HG03139 (cell line): ENCODE measurements around the gene TSC2.
"Not testable (repeated sequence)": the region's sequence is repeated elsewhere in the genome, so short reads cannot be mapped to it uniquely, and the experiment has no call there.

Source experiments
- ATAC-seq: cut with Tn5 transposase; IDR thresholded peaks from one replicate; pipeline ENCODE4 v1.9.1; 2021; ENCODE audit not compliant: unreplicated experiment

The TSC2 gene

GRCh38 chr16:2030036-2030435, 17.7 kb upstream of the TSC2 start:
- no peak for ATAC-seq

- no peak for ATAC-seq
Observed at GRCh38 chr16:2031081-2031577, 16.7 kb upstream of the TSC2 start.

DNA sequence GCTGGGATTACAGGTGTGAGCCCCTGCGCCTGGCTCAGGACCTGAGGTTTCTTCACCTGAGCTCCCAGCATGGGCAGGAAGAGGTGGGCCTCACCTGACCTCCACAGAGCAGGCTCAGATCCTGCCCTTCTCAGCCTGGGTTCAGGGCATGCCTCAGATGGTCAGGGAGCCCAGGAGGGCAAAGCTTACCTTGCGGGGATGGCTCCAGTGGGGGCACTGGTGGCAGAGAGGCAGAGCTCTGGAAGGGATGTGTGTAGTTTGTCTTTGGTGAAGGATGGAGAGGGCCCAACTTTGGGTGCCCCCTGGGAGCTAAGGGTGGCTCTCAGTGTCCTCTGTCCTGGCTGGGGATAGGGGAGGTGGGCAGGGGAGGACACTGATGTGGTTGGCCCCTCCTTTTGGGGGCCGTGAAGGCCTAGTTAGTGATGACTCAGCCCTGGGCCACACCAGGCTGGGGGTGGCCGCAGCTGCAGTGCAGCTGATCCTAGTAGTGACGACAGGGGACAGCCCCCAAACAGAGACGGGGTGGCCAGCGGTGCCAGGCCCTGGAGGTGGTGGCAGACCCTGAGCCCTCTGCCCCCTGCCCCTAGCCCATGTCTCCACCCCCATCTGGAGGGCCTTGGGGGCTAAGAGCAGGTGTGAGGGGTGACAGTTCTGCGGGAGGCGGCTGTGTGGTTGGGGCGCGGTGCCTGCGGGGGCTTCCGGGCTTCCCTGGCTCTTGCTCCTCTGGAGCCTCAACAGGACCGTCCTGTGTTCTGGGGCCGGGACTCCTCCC, 15.3 kb upstream of the TSC2 start:
- ATAC-seq: no peak

- ATAC-seq: no peak
Observed at GRCh38 chr16:2033057-2033908, 14.5 kb upstream of the TSC2 start.

DNA sequence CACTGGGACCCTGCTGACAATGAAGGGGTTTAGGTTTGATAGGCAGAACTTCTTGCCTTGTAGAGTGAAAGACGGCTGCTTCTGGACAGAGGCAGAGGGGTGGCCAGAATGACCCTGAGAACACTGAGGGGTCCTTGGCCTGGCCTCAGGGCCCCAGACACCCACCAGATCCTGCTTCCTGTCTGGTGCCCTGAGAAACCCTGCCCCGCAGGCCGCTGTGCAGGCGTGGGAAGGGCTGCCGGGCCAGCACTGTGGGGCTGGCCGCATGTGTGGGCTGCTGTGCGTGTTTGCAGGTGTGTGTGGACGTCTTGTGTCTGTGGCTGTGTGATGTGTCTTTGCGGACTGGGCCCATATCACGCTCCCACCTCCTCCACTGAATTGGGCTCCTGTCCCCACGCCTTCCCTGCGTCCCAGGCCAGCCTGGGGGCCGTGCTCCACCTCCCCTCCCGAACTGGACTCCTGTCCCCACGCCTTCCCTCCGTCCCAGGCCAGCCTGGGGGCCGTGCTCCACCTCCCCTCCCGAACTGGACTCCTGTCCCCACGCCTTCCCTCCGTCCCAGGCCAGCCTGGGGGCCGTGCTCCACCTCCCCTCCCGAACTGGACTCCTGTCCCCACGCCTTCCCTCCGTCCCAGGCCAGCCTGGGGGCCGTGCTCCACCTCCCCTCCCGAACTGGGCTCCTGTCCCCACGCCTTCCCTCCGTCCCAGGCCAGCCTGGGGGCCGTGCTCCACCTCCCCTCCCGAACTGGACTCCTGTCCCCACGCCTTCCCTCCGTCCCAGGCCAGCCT, 13.7 kb upstream of the TSC2 start:
- ATAC-seq: not testable (repeated sequence)

- ATAC-seq: no peak
Observed at GRCh38 chr16:2034696-2035430, 12.9 kb upstream of the TSC2 start.

DNA sequence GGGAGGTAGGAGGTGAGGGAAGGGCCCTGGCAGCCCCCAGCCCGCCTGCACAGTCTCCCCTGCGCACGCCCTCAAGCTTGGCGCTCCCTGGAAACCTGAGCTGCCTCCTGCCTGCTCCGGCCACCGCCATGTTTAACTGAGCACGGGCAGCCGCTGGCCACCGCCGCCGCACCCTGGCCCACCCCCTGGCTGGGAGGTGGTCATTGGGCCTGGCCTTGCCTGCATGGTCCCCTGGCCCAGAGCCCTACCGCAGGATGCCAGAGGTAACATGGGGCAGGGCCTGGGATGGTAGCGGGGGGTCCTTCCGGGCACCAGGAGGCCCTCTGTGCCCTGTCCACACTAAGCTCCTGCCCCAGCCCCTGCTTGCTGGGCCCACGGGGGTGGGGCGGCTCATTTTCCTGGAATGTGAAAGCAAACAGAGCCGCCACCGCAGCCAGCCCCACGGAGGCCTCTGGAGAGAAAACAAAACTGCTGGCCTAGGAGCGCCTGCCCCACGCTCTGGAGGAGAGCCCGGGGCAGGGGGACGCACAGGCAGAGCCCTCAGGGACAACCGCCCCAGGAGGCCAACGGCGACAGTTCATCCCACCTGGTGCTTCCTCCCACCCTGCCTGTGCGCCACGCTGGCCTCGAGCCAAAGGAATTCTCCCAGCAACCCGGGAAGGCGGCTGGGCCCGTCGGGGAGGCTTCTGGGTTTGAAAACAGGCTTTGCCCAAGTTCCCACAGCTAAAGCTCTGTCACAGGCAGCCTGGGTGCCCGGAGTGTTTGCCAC, 12.2 kb upstream of the TSC2 start:
- ATAC-seq: no peak

DNA sequence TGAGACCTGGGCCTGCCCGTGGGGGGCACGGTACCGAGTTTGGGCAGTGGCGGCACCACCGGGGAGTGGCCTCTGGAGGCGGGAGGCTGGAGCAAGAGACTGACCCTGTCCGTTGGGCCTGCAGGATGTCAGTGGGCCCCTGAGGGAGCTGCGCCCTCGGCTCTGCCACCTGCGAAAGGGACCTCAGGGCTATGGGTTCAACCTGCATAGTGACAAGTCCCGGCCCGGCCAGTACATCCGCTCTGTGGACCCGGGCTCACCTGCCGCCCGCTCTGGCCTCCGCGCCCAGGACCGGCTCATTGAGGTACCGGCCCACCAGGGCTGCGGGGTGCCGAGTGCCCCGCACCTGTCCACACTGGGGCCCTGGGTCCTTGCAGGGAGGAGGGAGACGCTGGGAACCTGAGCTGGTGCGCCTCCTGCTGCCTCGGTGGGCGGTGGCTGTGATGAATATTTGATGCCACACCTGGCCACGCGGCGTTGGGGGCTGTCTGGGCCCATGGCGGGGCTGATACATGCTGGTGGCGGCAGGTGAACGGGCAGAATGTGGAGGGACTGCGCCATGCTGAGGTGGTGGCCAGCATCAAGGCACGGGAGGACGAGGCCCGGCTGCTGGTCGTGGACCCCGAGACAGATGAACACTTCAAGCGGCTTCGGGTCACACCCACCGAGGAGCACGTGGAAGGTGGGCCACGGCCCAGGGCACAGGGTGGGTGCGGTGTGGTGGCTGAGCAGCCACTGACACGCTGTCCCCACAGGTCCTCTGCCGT, 11.4 kb upstream of the TSC2 start:
- no peak for ATAC-seq

DNA sequence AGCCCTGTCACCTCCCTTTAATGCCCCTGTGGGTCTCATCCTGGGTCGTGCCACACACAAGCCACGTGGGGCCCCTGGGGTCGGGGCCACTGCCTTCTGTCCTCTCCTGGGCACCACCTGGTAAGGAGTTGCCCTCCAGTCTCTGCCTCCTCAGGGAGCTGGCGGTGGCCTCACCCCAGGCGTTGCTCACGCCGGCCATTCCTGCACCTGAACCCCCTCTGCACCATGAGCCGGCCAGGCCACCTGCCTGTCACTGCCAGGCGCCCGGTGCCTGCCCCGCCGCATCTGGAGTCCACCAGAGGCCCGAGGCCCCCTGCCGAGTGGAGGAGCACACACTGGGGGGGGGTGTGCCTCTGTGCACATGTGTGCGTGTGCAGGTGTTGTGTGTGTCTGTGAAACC, 10.7 kb upstream of the TSC2 start:
- no peak for ATAC-seq

DNA sequence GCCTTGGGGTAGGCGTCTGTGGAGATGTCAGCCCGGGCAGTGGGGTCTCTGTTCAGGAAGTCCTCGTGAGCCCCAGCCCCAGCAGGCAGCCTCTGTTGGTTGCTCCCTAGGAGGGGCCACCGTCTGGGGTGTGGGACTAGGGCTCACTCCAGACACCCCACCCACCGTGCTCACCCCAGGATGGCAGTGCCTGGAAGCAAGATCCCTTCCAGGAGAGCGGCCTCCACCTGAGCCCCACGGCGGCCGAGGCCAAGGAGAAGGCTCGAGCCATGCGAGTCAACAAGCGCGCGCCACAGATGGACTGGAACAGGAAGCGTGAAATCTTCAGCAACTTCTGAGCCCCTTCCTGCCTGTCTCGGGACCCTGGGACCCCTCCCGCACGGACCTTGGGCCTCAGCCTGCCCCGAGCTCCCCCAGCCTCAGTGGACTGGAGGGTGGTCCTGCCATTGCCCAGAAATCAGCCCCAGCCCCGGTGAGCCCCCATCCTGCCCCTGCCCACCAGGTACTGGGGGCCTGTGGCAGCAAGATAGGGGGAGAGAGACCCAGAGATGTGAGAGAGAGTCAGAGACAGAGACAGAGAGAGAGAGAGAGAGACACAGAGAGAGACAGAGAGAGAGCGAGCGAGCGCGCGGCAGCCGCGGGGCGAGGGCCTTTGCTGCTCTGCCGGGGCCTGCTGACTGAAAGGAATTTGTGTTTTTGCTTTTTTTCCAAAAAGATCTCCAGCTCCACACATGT, 10.0 kb upstream of the TSC2 start:
- ATAC-seq: no peak

DNA sequence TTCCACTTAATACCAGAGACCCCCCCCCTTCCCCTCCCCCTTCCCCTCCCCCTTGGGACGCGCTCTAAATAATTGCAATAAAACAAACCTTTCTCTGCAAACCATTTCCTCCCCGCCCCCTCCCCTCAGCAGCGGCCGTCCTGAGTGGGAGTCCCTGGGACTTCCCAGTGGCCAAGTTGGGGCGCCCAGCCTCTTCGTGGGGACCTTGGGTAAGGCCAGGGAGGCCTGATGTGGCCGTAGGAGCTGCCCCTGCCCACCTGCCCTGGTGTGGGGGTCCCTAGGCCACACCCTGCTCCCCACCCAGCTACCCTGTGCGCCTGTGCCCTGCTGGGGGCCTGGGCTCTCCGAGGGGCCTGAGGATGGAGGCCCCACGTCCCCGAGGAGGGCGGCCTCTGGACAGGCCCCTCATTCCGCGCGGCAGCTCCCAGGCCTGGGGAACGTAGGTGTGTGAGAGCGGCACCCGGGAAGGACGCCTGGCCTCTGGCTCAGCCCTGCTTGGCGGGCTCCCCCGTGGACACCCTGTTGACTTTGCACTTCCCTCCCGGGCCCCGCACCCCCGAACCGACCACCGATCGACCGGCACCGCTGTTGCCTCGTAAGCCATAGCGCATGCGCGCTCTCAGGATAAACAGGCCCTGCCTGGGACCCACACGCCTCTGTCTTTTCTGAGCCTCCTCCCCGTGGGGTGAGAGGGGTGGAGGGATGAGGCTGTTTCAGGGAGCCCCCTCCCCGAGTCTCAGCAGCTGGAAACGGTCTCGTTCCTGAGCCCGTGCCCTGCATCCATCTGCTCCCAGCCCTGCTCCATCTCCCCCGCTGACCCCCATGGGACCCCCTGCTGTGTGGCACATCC, 9.2 kb upstream of the TSC2 start:
- no peak for ATAC-seq

DNA sequence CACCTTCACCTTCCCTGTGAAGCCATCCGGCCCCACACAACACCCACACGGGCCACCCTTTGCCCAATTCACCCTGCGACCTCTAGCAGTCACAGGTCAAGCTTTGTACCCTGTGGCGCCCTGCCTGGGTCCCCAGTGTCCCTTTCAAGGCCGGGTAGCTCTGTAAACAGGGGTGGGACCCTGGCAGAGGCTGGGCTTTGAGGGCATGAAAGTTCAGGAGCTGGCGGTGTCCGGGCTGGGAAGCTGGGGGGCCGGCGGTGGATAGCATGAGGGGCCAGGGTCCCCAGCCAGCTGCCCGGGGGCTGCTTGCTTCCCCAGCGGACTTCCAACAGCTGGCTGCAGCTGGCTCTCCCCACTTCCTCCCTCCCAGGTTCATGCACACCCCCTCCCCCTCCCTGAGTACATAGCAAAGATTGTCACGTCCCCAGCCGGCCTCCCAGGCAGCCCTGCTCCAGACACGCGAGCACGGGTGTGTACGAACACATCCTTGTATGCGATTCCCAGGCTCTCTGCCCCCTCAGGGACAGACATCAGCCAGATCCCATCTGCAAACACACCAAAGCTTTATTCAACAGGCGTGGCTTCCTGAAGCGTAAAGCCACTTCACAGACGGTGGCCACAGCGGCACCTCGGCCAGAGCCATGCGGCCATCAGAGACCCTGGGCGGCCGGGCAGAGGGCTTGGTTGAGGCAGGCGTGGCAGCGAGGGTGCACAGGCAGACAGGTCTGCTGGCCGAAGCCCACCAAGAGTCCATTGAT, 8.3 kb upstream of the TSC2 start:
- no peak for ATAC-seq

- no peak for ATAC-seq
Observed at GRCh38 chr16:2040041-2040786, 7.6 kb upstream of the TSC2 start.

DNA sequence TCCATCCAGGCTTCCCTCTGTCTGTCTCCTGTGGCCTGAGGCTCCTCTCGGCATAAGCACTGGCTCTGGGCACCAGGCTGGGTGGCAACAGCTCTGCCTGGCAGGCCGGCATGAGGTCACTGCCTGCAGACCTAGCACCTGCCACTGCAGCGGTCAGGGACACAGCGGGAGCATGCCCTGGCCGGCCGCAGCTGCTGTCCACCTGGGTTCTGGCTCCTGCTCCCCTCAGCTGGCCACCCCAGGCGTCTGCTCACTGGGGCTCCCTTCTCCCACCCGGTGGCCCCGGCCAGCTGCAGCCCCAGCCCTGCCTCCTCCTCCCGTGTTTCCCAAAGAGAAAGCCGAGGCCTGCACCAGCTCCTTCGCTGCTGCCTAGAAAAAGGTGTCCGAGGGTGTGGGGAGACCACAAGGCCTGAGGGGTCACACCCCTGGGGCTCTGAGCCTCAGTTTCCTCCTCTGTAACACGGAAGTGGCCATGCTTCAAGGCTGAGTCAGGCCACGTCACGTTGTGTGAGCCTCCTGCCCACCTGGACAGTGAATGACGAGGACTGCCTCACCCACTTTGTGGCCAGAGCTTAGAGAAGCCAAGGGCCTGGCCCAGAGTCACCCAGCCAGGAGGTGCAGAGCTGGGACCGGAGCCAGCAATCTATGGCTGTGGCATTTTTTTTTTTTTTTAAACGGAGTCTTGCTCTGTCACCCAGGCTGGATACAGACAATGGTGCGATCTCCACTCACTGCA, 6.8 kb upstream of the TSC2 start:
- ATAC-seq: no peak

DNA sequence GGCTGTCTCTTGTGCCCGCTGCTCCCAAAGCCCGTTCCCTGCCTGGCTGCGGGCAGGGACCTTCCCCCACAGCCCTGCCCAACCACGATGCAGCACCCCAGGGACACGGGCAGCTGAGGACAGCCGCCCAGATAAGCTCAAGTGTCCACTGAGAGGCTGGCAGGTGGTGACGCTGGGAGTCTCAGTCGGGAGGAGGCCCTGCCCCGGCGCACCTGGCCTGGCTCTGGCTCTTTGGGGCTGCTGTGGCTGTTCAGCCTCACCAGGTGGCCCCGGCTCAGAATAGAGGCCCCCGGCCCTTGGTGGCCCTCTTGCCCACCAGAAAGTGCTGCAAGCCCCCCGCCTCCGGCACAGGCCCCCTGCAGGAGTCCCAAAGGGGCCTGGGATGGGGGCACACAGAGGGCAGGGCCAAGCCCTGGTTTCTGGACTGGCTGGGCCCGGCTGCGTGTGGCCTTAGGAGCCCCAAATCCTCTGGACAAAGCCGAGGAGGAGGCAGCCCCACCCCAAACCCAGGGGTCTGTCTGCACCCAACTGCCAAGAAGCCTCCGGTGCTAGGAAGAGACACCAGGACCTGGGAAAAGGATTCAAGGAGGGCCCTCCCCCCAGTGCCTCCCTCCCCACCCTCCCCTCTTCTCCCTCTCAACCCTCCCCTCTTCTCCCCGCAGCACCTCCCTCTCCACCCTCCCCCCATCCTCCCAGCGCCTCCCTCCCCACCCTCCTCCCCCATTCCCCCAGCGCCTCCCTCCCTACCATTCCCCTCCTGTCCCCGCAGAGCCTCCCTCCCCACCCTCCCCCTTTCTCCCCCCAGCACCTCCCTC, 5.4 kb upstream of the TSC2 start:
- ATAC-seq: no peak
